PC-9 (cell line): ENCODE measurements around the gene HLA-DQB2. TPM values are rescaled to one million over a fixed set of nuclear protein-coding genes. Genes with fewer than 3 reads are reported as not detected.

Experiments used
- BruUV-seq: library from RNA; stranded (reverse); fragments of 400-500 nt; replicated peaks from 2 replicates; lab custom pipeline; 2021; lab: Mats Ljungman, UMichigan
- CTCF ChIA-PET: fragments of 300-600 bp; sonication (Branson Sonifier 250); formaldehyde crosslinking; loops from one replicate; lab custom pipeline; 2022; ENCODE audit warnings: antibody characterized with exemption; lab: Charles Lee
- POLR2A ChIA-PET: fragments of 300-600 bp; sonication (Branson Sonifier 250); formaldehyde crosslinking; loops from one replicate; lab custom pipeline; 2022; ENCODE audit warnings: antibody characterized with exemption; ENCODE audit not compliant: unreplicated experiment; lab: Charles Lee
- DNase-seq, 2 experiments: peaks; one replicate each; pipeline versions ENCODE4 v3.0.0 to v3.0.0-alpha.2; 2015 to 2022; ENCODE audit warnings: mixed read lengths in 1 of 2
- H2AFZ ChIP-seq: fragments of 200-600 bp; sonication (generic); 2 replicates; pipeline ENCODE4 v1.8.1; 2017; ENCODE audit warnings: antibody characterized with exemption
- H3F3A ChIP-seq: fragments of 200-600 bp; sonication (generic); 2 replicates; pipeline ENCODE4 v1.8.1; 2017; ENCODE audit warnings: antibody characterized with exemption, mild to moderate bottlenecking, low read depth; ENCODE audit not compliant: insufficient read depth
- H3K27ac ChIP-seq: fragments of 200-600 bp; sonication (generic); 2 replicates; pipeline ENCODE4 v1.6.1; 2016; ENCODE audit warnings: mixed run types
- H3K27me3 ChIP-seq: fragments of 200-600 bp; sonication (generic); 2 replicates; pipeline ENCODE4 v1.6.1; 2016; ENCODE audit warnings: low read depth, mixed run types; ENCODE audit not compliant: insufficient read depth
- H3K36me3 ChIP-seq: fragments of 200-600 bp; sonication (generic); 2 replicates; pipeline ENCODE4 v1.6.1; 2016; ENCODE audit warnings: low read depth, mixed run types
- H3K4me1 ChIP-seq: fragments of 200-600 bp; sonication (generic); replicated peaks from 2 replicates; pipeline ENCODE4 v1.6.1; 2016; ENCODE audit warnings: mixed run types; ENCODE audit not compliant: insufficient read depth
- H3K4me2 ChIP-seq: fragments of 200-600 bp; sonication (generic); 2 replicates; pipeline ENCODE4 v1.6.1; 2017; ENCODE audit warnings: mixed run types
- H3K4me3 ChIP-seq: fragments of 200-600 bp; sonication (generic); 2 replicates; pipeline ENCODE4 v1.6.1; 2016; ENCODE audit warnings: mixed run types
- H3K79me2 ChIP-seq: fragments of 200-600 bp; sonication (generic); 2 replicates; pipeline ENCODE4 v1.6.1; 2017; ENCODE audit warnings: low read depth, mixed run types
- H3K9me2 ChIP-seq: fragments of 200-600 bp; sonication (generic); 2 replicates; pipeline ENCODE4 v1.8.1; 2017; ENCODE audit warnings: mild to moderate bottlenecking; ENCODE audit not compliant: insufficient read depth
- H3K9me3 ChIP-seq: fragments of 200-600 bp; sonication (generic); 2 replicates; pipeline ENCODE4 v1.8.1; 2016; ENCODE audit warnings: low read depth; ENCODE audit not compliant: insufficient read depth
- H4K20me1 ChIP-seq: fragments of 200-600 bp; sonication (generic); 2 replicates; pipeline ENCODE4 v1.8.1; 2017; ENCODE audit not compliant: insufficient read depth
- CTCF ChIP-seq: fragments of 200-600 bp; sonication (generic); conservative IDR thresholded peaks from 2 replicates; pipeline ENCODE4 v1.6.1; 2017; ENCODE audit warnings: mixed run types, antibody characterized with exemption, mild to moderate bottlenecking, moderate library complexity
- EZH2 ChIP-seq: fragments of 200-600 bp; sonication (generic); IDR thresholded peaks from 2 replicates; pipeline ENCODE4 v1.8.0; 2017; ENCODE audit warnings: antibody characterized with exemption, low read depth
- intact Hi-C: fragments of 100-400 bp; cut with micrococcal nuclease; formaldehyde crosslinking; loops from one replicate; pipeline ENCODE4 v1.10.0; 2022; ENCODE audit not compliant: unreplicated experiment
- microRNA-seq: library from miRNA; unstranded; fragments of <30 nt; microRNA quantifications from one replicate; pipeline ENCODE4 v1.2.0, GENCODE V29; 2021; ENCODE audit warnings: borderline number of aligned reads, borderline replicate concordance
- total RNA-seq: library from RNA; stranded (reverse); gene quantifications from 2 replicates; pipeline ENCODE4 v1.2.3, GENCODE V29; 2021

Gene HLA-DQB2
- total RNA-seq, 1 experiment from 2014 or later = not detected

GRCh38 chr6:32713241-32713640 lies 50.1 kb downstream of the HLA-DQB2 start:
- no peaks in the 10 kb centered on the region for H3K9me3 ChIP-seq
- CTCF ChIA-PET = no interaction called here

GRCh38 chr6:32709625-32710024 lies 53.7 kb downstream of the HLA-DQB2 start:
- Histone ChIP-seq H3K27me3 (peaks cover 35% of the 10 kb centered on the region), H3K27ac (no peak overlapping the region), H3K9me2 (no peaks in the 10 kb centered on the region), H3K4me1 (no peaks in the 10 kb centered on the region), H4K20me1 (no peaks in the 10 kb centered on the region), H3K4me2 (no peak overlapping the region), H3F3A (no peaks in the 10 kb centered on the region), H3K36me3 (no peaks in the 10 kb centered on the region), H3K79me2 (no peaks in the 10 kb centered on the region), H2AFZ (no peak overlapping the region), H3K4me3 (no peak overlapping the region), H3K9me3 (no peaks in the 10 kb centered on the region)
- ChIA-PET CTCF (no interaction called here), POLR2A (no interaction called here)
- BruUV-seq = no TSS peak
- intact Hi-C loops = loop anchor here (10.0 kb wide), 1 partner anchor 85 kb away; no protein-coding TSS in a partner anchor
- TF ChIP-seq EZH2 (no peak), CTCF (no peak)
- no peak for DNase-seq

More at GRCh38 chr6:32713241-32713640, 50.1 kb downstream of the HLA-DQB2 start:
- no peak for DNase-seq
- intact Hi-C loops = no loop called here
- peaks cover 44% of the 10 kb centered on the region for H3K27me3 ChIP-seq
- POLR2A ChIA-PET = no interaction called here
- no peak overlapping the region for H3K4me3 ChIP-seq
- H3K36me3 ChIP-seq = no peaks in the 10 kb centered on the region
- no peaks in the 10 kb centered on the region for H3K4me1 ChIP-seq
- H3K79me2 ChIP-seq = no peaks in the 10 kb centered on the region
- H3K9me2 ChIP-seq = no peaks in the 10 kb centered on the region
- no peaks in the 10 kb centered on the region for H4K20me1 ChIP-seq
- TF ChIP-seq CTCF (no peak), EZH2 (no peak)
- no peaks in the 10 kb centered on the region for H3F3A ChIP-seq
- no peak overlapping the region for H3K4me2 ChIP-seq
- no peak overlapping the region for H3K27ac ChIP-seq
- no TSS peak for BruUV-seq
- H2AFZ ChIP-seq = no peak overlapping the region

Small RNAs within 50 kb of the gene (microRNA-seq; reads per million reads assigned to microRNA genes)
- gene MIR3135B = not detected

Other genes with a start within 250 kb of the HLA-DQB2 start
- 0.33 TPM in 1 of 2 replicates, not detected in the other for gene HLA-DRB5, start 233.2 kb downstream of the HLA-DQB2 start, total RNA-seq
- gene HLA-DRB1, start 173.7 kb downstream of the HLA-DQB2 start, total RNA-seq = 2.3 and 3.1 TPM in 2 replicates
- not detected in 2 replicates for gene HLA-DQA1, start 126.1 kb downstream of the HLA-DQB2 start, total RNA-seq
- 3.8 and 5.9 TPM in 2 replicates for gene HLA-DQB1, start 96.9 kb downstream of the HLA-DQB2 start, total RNA-seq
- not detected in 2 replicates for gene HLA-DQA2, start 22.1 kb downstream of the HLA-DQB2 start, total RNA-seq
- 3.4 and 4.3 TPM in 2 replicates for gene HLA-DOB, start 53.5 kb upstream of the HLA-DQB2 start, total RNA-seq
- 70.6 and 91.2 TPM in 2 replicates for gene TAP2, start 75.2 kb upstream of the HLA-DQB2 start, total RNA-seq
- gene PSMB8, start 80.5 kb upstream of the HLA-DQB2 start, total RNA-seq = 70.8 and 101 TPM in 2 replicates
- 23.1 and 23.4 TPM in 2 replicates for gene TAP1, start 90.2 kb upstream of the HLA-DQB2 start, total RNA-seq
- gene PSMB9, start 90.7 kb upstream of the HLA-DQB2 start, total RNA-seq = 37.6 and 48.4 TPM in 2 replicates
- 0.73 and 1.1 TPM in 2 replicates for gene HLA-DMB, start 177.5 kb upstream of the HLA-DQB2 start, total RNA-seq
- gene HLA-DMA, start 189.6 kb upstream of the HLA-DQB2 start, total RNA-seq = 18.3 and 22.1 TPM in 2 replicates
- gene BRD2, start 205.1 kb upstream of the HLA-DQB2 start, total RNA-seq = 130 and 157 TPM in 2 replicates
- gene HLA-DOA, start 246.1 kb upstream of the HLA-DQB2 start, total RNA-seq = not detected in 2 replicates